ENCODE results near the gene NRXN3.

Gene NRXN3

DNA sequence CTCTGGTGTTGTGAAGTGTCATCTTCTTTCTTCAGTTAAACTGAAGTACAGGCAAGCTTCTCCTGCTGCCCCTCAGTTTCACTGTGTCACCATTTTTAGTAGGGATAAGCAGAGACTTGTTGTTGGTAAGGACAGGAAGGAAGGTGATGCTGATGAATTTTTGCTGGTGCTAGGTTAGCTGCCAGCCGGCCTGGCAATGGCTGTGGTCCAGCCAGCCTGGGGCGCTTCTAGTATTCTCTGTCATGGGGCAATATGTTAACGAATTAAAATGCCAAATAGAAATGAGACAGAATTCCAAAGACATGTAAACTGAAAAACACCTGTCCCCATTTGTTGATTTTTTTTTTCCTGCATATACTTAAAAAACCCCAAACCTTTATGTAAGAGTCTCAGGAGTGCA, 1438.3 kb downstream of the NRXN3 start:
- no peak for DNase-seq (ENCODE audit: low read depth in 3 of 3)

DNA sequence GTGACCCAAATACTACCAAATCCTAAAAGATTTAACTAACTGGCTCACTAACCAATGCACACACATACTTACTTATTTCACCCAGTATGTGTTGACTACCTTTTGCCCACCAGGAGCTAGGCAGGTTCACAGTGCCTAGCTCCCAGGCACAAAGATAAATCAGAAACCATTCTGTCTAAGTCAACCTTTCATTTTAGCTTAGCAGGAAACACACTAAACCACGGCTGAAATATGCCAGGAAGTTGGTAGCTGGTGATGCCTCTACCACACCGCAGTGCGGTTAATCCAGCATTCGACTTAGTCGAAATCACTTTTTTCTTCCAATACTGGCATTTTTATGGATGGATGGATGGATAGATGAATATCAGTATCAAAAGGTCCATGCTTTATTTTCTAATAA, 1443.5 kb downstream of the NRXN3 start:
- DNase-seq (ENCODE audit: low read depth in 3 of 3) = no peak

DNA sequence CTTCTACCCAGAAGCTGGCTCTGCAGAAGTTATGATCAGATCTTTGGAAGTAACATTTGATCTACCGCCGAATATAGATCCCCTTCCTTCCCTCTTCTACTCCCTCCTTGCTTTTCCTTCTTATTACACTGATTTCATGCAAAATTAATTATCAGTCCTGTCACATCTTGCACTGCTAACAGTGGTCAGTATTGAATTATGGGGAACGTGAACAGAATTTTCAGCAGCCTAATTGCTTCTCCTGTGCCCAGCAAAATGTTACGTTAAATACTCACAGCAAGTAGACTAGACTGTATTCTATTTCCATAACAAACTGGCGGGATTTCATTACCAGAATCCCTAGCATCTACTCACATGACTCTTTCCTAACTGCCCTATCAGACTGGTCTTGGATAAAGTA, 1444.3 kb downstream of the NRXN3 start:
- no peak for DNase-seq (ENCODE audit: low read depth in 3 of 3)

DNA sequence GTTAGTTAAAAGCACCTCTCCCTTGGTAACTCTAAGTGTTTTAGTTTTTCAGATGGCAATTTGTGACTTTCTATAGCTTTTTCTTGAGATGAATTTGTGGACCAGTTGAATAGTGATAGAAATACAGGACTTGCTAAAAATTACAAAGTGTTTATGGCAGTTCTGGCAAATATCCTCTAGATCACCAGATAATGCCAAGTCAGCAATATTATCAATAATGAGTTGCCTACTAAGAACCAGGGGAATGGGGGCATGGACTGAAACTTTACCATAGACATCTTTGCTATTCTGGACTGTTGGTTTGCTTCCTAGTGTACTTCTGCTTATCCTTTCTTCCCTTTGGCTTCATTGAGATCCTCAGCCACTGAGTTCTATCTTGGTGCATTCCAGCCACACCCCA, 1456.9 kb downstream of the NRXN3 start:
- no peak for DNase-seq (ENCODE audit: low read depth in 3 of 3)

DNA sequence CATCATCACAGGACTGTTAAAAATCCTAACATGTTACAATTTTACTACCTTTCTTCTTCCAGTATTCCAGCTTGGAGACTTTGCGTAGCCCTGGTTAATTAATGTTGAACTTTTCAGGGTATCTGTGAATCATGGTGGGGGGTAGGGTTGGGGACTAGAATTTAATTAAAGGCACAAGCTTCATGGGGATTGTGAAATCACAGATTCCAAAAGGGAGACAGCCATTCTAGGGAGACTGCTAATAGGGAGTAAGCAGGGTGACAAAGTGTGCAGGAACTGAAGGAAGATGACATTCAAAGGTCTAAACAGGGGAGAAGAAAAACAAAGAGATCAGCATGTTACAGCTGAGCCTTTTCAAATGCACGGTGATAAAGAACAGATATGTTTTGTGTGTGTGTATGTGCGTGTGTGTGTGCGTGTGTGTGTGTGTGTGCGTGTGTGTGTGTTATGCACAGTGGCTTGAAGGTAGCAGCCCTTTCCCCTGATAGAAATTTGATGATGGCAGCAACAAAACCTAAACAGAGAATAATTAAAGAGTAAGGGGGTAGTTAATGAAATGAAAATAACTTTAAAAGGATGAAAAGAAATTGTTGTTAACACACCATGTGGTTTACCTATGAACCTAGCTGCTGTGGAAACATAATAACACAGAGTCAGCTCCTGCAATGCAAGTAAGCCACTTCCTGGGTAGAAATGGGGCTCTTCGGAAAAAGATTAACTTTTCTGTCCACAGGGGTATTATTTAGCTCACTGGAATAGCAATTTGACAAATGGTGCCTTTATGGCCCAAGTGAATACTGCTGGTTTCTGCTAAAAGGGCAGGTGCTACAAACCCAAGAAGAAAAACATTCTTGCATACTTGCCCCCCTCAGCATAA, 1459.5 kb downstream of the NRXN3 start:
- DNase-seq (ENCODE audit: low read depth in 3 of 3) = no peak

DNA sequence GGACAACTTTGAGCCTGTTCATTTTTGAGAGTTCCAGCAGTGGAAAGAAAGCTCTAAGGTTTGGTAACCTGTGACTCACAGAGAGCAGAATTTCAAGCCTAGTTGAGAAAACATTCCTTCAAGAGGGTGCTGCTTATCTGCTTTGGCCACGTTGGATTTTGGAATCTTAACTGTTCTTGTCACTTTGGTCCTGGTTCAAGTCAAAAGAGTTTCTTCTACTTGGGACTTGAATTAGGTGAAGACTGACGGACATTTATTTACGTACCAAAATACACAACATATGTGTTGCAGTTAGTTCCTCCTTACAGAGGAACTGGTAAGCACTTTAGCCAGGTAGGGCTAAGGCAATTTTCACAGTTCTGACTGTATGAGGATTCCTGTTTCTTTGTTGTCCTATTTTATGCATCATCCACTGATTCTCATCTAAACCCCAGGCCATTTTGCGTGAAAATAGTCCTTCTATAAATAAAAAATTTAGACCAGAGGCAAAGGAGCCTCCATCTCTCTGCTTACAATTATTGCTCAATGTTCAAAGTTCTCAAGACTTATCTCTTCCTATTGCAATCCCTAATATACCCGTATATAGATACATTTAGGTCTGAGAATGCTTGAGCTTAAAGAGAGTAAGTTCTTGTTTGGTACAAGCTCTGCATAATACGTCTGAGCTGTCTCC, 1460.3 kb downstream of the NRXN3 start:
- no peak for DNase-seq (ENCODE audit: low read depth in 3 of 3)

DNA sequence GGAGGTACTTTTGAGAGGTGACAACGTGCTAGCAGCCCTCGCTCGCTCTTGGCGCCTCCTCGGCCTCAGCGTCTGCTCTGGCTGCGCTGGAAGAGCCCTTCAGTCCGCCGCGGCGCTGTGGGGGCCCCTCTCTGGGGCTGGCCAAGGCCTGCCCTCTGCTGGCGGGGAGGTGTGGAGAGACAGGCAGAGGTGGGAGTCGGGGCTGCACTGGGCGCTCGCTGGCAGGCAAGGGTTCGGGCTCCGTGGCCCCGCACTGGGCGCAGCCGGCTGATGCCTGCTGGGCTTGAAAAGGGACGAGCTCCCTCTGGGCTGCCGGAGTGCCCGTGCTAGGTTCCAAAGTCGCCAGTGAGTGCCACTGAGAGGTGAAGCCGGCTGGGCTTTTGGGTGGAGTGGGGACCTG, 1461.1 kb downstream of the NRXN3 start:
- no peak for DNase-seq (ENCODE audit: low read depth in 3 of 3)

DNA sequence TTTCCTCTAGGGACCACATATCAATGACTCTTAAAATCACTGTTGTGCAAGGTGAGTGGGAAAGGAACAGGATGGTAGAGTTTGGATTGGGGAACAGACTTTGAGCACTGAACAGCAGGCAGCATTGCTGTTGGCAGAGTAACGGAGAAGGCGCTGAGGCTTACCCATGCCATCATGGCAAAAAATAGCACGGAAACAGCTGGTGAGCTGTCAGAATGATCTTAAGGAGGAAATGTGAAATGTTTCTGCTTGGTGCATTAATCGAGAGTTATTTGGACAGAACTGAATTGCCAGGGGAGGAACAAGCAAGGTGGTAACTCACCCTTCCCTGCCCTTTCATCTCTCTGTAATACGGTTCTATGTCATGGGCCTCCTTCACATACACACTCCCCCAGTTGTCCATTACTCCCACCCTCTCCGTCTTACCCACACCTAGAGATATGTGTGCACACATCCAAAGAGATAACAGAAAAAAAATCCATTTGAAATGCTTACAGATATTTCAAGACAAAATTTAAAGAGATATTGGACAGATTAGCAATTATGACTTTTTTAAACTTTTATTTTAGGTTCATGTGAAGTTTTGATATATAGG, 1468.6 kb downstream of the NRXN3 start:
- no peak for DNase-seq (ENCODE audit: low read depth in 3 of 3)

DNA sequence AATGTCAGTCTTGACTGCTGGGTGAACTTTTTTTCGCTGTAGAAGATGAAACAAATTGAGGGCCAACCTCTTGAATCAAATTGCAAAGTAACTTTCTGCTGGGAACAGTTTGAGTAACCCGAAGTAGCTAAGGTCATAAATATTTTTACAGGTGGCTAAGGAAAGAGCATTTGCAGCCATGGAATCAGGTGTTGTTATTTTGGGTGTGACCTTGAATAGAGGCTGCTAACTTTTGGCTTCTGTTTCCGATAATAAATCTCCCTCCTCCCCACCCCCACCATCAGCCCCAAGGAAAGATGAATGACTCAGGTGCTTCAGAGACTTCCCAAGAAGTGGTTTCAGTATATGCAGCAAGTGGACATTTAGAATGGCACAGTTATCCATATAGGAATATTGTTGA, 1469.4 kb downstream of the NRXN3 start:
- no peak for DNase-seq (ENCODE audit: low read depth in 3 of 3)

DNA sequence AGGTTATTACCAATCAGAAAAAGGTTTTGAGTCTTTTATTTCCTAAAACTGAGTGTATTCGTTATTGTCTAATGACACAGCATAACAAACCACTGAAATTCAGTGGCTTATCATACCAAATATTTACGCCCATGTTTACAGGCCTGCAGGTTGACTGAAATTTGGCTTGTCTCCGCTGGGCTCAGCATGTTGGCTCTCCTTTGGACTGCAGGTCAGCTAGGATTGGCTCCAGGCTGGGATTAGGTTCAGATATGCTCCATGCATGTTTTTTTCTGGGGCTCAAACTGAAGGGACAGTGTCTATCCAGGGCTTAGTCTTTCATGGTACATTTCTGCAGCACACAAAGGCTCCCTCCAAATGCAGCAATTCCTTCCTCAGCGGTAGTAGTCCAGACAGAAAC, 1471.2 kb downstream of the NRXN3 start:
- DNase-seq (ENCODE audit: low read depth in 3 of 3) = no peak

DNA sequence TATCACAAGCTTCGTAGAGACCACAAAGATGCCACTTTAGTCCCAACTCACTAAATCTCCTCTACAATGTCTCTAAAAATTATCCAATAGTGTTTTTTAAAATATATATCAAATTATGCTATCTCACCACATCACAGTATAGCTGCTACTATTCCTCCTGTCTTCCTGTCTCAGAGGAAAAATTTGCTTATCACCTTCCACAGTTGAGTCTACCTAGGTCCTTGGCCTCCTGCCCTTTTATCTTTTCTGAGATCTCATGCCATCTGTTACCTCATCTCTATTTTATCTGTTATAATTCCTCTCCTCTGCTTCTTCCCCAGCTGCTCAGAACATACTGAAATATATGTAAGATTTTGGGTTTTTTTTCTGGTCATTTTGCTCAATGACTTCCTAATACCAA, 1473.0 kb downstream of the NRXN3 start:
- DNase-seq (ENCODE audit: low read depth in 3 of 3) = no peak

DNA sequence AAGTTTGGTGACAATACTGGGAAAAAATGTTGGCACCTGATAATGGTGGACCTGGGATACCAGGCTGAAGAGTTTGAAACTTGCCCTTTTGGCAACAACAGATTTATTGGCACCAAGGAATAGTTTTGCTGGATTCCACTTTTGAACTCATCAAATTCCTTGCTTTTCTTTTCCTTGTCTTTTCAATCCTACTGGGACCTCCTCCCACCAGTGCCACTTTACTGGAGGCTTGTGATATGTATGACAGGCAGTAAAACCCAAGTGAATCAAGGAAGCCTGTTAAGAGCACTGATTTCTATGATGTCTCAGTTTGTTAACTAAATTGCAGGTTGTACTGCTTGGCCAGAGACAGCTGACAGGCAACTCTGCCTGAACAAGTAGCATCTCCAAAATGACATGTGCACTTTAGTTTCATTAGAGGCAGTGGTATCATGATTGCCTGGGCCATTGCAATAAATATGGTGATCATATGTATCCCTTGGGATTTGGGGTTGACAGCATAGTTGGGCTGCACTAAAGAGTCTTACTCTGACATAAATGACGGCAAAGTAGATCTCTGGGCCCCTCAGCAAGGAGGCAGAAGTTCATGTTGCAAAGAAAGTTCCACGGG, 1475.7 kb downstream of the NRXN3 start:
- DNase-seq (ENCODE audit: low read depth in 3 of 3) = no peak

DNA sequence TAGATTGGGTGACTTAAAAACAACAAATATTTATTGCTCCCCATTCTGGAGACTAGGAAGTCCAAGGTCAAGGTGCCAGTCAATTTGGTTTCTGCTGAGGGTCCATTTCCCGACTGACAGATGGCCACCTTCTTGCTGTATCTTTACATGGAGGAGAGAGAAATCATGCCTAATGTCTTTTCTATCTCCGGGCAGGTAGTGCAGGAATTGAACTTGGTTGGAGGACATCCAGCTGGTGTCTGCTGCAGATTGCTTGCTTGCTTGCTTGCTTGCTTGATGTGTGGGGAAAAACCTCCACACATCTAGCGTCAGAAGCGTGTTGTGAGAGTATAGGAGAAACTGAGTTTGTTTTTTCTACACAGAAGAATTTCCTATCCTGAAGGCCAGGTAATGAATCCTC, 1479.7 kb downstream of the NRXN3 start:
- no peak for DNase-seq (ENCODE audit: low read depth in 3 of 3)

DNA sequence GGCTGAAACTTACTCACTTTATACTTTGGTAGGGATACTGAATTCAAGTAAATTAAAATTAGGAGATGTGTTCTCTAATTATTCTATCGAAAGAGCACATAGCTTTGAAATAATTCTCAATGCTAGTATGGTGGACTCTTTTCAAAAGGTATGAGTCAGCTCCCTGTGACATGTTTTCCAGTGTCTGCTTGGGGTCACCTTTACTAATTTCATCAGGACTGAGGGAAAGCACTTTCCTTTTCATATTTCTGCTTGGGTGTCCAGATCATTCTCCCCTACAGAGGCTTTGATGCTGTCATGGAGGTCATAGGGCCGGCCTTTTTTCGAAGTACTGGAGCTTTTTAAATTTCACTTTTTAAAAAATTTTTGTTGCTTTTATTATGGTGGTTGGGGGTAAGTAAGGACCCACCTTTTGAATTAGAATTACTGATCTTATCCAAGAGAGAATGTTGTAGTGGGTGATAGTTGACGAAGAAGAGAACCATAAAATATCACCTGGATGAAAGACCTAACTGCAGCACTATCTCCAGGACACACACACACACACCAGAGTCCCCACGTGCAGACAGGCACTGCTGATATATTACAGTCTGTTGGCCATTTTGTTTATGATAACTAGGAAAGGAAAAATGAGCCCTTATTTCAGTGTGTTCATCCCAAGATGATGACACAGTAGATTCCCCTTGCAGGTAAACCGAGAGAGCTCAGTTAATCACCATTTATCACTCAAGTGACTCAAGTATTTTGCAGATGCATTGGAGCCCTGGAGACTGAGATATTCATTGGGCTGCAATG, 1482.5 kb downstream of the NRXN3 start:
- no peak for DNase-seq (ENCODE audit: low read depth in 3 of 3)

DNA sequence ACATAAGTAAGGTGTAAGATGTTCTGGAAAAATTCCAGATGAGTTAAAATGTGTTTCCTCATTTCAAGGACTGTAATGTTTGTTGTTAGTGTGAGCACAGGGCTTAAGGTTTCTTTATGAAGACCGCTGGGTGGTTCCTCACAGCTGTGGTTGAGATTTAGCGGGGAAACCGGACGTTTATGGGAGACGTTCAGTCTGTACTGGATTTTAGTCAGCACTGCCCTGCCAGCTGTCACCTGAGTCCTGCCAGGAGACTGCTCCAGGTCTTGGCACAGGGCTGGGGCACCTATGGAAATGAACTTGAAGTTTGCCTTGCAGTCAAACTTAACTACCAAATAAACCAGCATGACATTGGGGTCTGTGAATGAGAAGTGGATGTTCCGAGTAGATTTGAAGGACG, 1485.9 kb downstream of the NRXN3 start:
- no peak for DNase-seq (ENCODE audit: low read depth in 3 of 3)

DNA sequence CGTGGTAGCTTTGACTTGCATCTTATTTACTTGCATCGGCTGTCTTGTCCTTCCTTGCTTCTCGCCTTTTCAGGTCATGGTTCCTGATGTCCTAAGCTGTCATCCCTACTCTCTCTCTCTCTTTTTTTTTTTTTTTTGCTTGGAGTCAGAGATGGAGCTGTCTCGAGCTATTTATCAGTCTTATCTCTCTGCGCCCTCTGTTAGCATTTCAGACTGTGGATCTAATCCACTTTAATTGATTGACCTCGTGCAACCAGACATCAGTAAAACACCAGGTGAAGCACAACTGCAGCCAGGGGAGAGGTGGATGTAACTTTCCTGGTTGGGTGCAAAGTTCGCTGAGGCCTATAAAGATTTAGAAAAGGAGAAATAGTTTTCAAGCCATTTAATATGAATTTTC, 1486.3 kb downstream of the NRXN3 start:
- no peak for DNase-seq (ENCODE audit: low read depth in 3 of 3)

DNA sequence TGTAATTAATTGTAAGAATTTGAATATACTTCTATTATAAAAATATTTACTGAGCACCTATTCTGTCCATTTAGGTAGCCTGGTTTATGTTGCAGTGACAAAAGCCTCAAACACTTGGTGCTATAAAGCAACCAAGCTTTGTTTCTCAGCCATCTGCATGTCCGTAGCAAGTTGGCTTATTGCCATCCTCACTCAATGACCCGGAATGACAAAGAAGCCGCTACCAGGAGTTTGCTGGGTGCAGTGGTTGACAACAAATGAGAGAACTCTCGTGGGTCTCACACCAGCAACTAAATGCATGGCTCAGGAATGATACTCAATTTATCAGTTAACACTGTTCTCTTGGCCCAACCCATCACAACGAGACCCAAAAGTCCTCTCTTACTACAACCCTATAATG, 1488.0 kb downstream of the NRXN3 start:
- DNase-seq (ENCODE audit: low read depth in 3 of 3) = no peak

DNA sequence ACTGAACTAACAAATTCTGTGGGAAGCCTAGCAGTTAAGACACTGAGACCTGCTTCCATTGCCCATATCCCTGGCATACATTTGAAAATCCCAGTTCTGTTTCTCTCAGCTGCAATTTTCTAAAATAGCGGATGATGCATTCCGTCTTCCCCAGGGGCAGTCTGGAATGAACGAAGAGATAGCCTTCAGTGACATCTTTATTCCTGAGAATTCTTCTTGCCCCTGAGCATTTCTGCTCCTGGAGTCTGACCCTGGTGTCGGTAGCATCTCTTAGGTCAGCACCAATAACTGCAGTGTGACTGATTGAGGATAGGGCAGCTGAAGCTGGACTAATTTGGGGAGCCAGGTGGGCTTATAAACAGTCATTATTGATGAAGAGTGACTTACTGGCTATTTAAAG, 1488.6 kb downstream of the NRXN3 start:
- DNase-seq (ENCODE audit: low read depth in 3 of 3) = no peak

DNA sequence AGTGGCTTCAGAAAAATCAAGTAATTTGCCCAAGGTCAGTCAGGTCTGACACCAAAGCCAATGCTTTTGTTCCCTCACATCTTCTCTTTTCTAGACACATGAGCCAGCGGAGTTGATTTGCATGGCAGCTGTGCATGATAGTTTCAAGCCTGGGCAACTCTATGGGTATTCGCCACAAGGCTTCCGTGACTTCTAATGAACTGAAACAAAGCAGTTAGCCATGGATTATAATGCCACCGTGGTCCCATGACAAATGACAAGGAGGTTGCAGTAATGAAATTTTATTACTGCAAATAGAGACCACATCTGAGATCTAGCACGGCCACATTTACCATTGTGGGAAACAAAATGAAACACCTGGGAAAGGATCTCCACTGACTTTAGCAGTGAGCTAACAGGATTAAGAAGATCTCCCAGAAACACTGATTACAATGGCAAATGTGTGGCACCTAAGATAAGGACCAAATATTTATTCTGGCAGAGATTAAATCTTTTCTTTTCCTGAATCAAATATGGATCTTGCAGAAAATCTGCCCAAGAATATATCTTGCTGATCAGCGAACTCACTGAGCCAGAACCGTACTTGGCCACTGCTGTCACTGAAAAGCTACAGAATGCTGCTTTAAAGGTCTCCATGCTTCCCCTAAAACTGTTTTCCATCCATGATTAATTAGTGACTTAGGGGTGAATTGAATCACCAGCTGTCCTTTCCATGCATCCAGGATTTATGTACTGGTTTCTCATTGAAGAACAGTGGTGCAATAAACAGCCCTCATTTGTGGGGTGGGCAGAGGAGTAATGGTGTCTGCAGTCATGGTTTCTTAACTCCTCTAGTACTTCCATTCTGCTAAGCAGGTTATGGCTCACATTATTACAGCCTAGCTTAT, 1490.1 kb downstream of the NRXN3 start:
- no peak for DNase-seq (ENCODE audit: low read depth in 3 of 3)

DNA sequence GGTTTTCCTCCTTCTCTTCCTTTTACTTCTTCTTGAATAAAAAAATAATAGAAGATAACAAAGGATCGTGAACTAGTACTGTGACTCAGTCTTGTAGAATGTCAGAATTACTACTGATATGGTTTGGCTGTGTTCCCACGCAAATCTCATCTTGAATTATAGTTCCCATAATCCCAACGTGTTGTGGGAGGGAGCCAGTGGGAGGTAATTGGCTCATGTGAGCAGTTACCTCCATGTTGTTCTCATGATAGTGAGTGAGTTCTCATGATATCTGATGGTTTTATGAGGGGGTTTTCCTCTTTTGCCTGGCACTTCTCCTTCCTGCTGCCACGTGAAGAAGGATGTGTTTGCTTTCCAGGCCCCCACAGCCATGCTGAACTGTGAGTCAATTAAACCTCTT, 1491.6 kb downstream of the NRXN3 start:
- no peak for DNase-seq (ENCODE audit: low read depth in 3 of 3)

DNA sequence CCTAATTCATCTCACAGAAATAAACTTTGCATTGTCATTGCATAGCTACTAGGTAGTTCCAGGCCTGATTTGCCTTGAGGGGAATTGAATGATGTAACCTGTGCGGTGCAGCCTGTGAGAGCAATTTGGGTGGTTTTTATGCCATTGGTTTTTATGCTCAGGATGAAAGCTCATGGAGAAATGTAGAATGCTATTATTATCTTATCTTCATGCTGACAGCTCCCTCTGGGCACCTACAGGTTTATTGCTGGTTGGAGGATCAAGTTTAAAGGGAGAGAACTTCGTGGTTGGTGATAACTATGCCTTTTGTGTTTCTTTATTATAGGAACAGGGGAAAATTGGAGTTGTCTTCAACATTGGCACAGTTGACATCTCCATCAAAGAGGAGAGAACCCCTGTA, 1493.3 kb downstream of the NRXN3 start:
- no peak for DNase-seq (ENCODE audit: low read depth in 3 of 3)
